OCI-LY7 (cell line): ENCODE results near the gene LGALS9B. TPM values are rescaled to one million over a fixed set of nuclear protein-coding genes. Genes with fewer than 3 reads are reported as not detected.
"Not testable (repeated sequence)": the region's sequence is repeated elsewhere in the genome, so short reads cannot be mapped to it uniquely, and the experiment has no call there.

Experiments
- BruUV-seq: library from RNA; stranded (reverse); fragments of 400-500 nt; replicated peaks from 2 replicates; lab custom pipeline; 2021; lab: Mats Ljungman, UMichigan
- CTCF ChIA-PET: fragments of 300-600 bp; sonication (Branson Sonifier 250); formaldehyde crosslinking; loops from one replicate; lab custom pipeline; 2022; ENCODE audit warnings: antibody characterized with exemption; ENCODE audit not compliant: unreplicated experiment; lab: Charles Lee
- POLR2A ChIA-PET: fragments of 300-600 bp; sonication (Branson Sonifier 250); formaldehyde crosslinking; loops from one replicate; lab custom pipeline; 2022; ENCODE audit warnings: antibody characterized with exemption; lab: Charles Lee
- DNase-seq: peaks from one replicate; pipeline ENCODE4 v3.0.0-alpha.2; 2015; ENCODE audit warnings: low spot score
- H2AFZ ChIP-seq: fragments of 200-600 bp; sonication (generic), shearing (Covaris generic); 2 replicates; pipeline ENCODE4 v1.6.1; 2014; ENCODE audit warnings: mild to moderate bottlenecking, antibody characterized with exemption, low read length, moderate library complexity
- H3K27ac ChIP-seq: fragments of 200-600 bp; sonication (generic); 2 replicates; pipeline ENCODE4 v1.5.1; 2014; ENCODE audit warnings: mixed run types, low read depth, mild to moderate bottlenecking, moderate library complexity, low read length, inconsistent platforms; ENCODE audit not compliant: poor library complexity, severe bottlenecking
- H3K36me3 ChIP-seq: fragments of 200-600 bp; sonication (generic); 2 replicates; pipeline ENCODE4 v1.6.1; 2014; ENCODE audit warnings: mild to moderate bottlenecking, antibody characterized with exemption, low read length, moderate library complexity, mixed read lengths; ENCODE audit not compliant: insufficient read depth
- H3K4me1 ChIP-seq: fragments of 200-600 bp; sonication (generic); 2 replicates; pipeline ENCODE4 v1.5.1; 2014; ENCODE audit warnings: mild to moderate bottlenecking, low read length; ENCODE audit not compliant: insufficient read depth, poor library complexity, severe bottlenecking
- H3K4me2 ChIP-seq: fragments of 200-600 bp; sonication (generic); 2 replicates; pipeline ENCODE4 v1.6.1; 2014; ENCODE audit warnings: mild to moderate bottlenecking, low read length
- H3K4me3 ChIP-seq: fragments of 200-600 bp; sonication (generic); 2 replicates; pipeline ENCODE4 v1.5.1; 2014; ENCODE audit warnings: mild to moderate bottlenecking, low read depth, low read length; ENCODE audit not compliant: poor library complexity, severe bottlenecking
- H3K79me2 ChIP-seq: fragments of 200-600 bp; sonication (generic); 2 replicates; pipeline ENCODE4 v1.6.1; 2016; ENCODE audit warnings: low read depth, mild to moderate bottlenecking, low read length, moderate library complexity, mixed read lengths; ENCODE audit not compliant: insufficient read depth
- H3K9me2 ChIP-seq: fragments of 200-600 bp; sonication (generic); 2 replicates; pipeline ENCODE4 v1.6.1; 2016; ENCODE audit warnings: mild to moderate bottlenecking, low read length, mixed read lengths; ENCODE audit not compliant: insufficient read depth
- H3K9me3 ChIP-seq: fragments of 200-600 bp; sonication (generic); 2 replicates; pipeline ENCODE4 v1.6.1; 2014; ENCODE audit warnings: mild to moderate bottlenecking, mixed run types, low read length, mixed read lengths
- H4K20me1 ChIP-seq: fragments of 200-600 bp; sonication (generic); 2 replicates; pipeline ENCODE4 v1.6.1; 2014; ENCODE audit warnings: mild to moderate bottlenecking, antibody characterized with exemption, low read length, moderate library complexity, mixed read lengths; ENCODE audit not compliant: insufficient read depth
- intact Hi-C: fragments of 100-400 bp; cut with micrococcal nuclease; formaldehyde crosslinking; loops from one replicate; pipeline ENCODE4 v1.10.0; 2022; ENCODE audit not compliant: unreplicated experiment
- total RNA-seq, 2 experiments: library from RNA; depleted of rRNA in 1 of 2; stranded (reverse); fragments of >200 nt in 1 of 2; shearing (Covaris generic) in 1 of 2; gene quantifications; 2 replicates each; pipeline ENCODE4 v1.2.3, GENCODE V29; 2014 to 2022

The LGALS9B gene
- total RNA-seq, 2 experiments from 2014 or later, result not detected

DNA sequence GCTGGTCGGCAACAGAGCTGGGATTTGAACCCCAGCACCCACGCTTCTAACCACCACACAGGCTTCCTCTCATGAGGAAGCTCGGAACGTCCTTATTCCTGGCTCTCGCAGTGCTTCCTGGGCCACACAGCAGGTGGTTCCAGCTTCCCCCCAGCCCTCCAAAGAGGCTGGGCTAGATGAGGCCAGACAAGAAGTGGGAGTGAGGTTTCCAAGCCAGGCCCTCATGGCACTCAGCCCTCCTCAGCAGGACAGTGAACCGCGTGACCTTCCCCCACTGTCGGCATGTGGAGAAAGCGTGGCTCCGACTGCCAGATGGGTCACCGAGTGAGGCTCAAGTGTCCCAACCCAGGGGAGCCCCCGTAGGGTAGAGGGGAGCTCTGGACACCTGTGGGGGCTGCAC is 1.8 kb downstream of the LGALS9B start:
- H3K4me1 ChIP-seq, CTCF ChIA-PET, H2AFZ ChIP-seq, H3K4me2 ChIP-seq, DNase-seq, POLR2A ChIA-PET, H3K27ac ChIP-seq, BruUV-seq, H3K36me3 ChIP-seq, intact Hi-C loops, H4K20me1 ChIP-seq, H3K9me2 ChIP-seq, H3K4me3 ChIP-seq, H3K79me2 ChIP-seq, H3K9me3 ChIP-seq: not testable (repeated sequence)

DNA sequence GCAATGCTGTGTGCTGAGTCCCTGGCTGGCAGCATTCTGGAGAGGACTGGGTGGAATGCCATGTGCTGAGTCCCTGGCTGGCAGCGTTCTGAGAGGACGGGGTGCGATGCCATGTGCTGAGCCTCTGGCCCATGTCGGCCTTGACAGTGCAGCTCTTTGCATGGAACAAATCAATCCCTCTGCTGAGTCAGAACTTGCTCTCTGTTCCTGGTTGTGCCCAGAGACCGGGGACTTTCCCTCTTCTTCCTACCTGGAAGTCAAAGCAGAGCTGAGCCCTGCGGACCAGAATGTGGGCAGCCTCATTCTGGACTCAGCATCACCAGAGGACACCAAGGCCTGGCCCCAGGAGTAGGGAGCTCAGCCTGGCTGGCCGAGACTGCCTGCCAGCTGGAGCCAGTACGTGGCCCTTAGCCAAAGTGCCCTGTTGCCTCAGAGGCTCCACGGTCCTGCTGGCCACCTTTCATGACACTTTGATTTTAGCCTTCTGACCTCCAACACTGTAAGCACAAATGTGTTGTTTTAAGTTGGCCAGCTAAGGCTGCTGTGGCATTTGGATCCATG is 2.4 kb downstream of the LGALS9B start:
- BruUV-seq, H3K36me3 ChIP-seq, H3K4me1 ChIP-seq, H3K9me3 ChIP-seq, H3K9me2 ChIP-seq, H4K20me1 ChIP-seq, H3K4me2 ChIP-seq, H3K27ac ChIP-seq, H2AFZ ChIP-seq, intact Hi-C loops, POLR2A ChIA-PET, H3K79me2 ChIP-seq, H3K4me3 ChIP-seq, CTCF ChIA-PET, DNase-seq: not testable (repeated sequence)

DNA sequence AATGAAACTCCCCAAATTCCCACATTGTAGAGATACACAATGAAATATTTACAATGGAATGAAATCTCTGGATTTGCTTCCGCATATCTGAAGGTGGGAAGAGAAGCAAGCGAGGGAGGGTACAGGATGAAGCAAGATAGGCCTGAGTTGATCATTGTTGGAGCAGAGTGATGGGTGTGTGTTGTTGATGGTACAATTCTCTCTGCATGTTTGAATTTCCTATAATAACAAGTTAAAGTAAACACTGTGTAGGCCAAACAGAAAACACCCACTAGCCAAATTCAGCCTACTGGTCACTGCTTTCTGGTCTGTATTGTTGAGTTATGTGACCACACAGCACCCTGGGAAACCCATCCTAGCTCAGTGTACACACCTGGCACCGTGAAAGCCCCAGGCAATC is 5.2 kb downstream of the LGALS9B start:
- BruUV-seq, H3K4me2 ChIP-seq, H3K4me1 ChIP-seq, POLR2A ChIA-PET, H2AFZ ChIP-seq, CTCF ChIA-PET, H3K79me2 ChIP-seq, H3K27ac ChIP-seq, H4K20me1 ChIP-seq, H3K9me2 ChIP-seq, H3K9me3 ChIP-seq, intact Hi-C loops, DNase-seq, H3K4me3 ChIP-seq, H3K36me3 ChIP-seq: not testable (repeated sequence)

DNA sequence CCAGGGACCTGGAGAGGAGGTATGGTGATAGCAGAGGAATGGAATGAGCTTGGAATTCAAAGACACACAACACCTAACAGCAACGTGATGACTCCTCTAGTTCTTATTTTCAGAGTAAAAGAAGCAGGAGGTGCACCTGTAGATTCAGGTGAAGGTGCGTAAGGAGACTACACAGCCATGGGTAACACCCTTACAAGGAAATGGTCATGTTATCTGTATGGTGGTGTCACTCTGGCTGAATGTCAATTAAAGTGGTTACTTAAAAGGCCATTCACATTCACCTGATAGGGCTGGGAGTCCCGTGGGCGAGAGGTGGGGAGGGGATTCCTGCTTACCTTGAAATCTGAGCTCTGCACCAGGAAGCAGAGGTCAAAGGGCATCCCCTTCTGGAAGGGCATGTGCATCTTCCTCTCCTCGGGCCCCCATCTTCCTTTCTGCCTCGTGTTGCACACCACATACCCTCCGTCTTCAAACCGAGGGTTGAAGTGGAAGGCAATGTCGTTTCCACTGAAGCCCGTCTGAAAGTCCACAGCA is 9.4 kb downstream of the LGALS9B start:
- H3K79me2 ChIP-seq, H3K4me1 ChIP-seq, H3K27ac ChIP-seq, H3K4me2 ChIP-seq, H3K9me2 ChIP-seq, H3K36me3 ChIP-seq, H4K20me1 ChIP-seq, H3K4me3 ChIP-seq, intact Hi-C loops, POLR2A ChIA-PET, H2AFZ ChIP-seq, DNase-seq, H3K9me3 ChIP-seq, CTCF ChIA-PET, BruUV-seq: not testable (repeated sequence)

DNA sequence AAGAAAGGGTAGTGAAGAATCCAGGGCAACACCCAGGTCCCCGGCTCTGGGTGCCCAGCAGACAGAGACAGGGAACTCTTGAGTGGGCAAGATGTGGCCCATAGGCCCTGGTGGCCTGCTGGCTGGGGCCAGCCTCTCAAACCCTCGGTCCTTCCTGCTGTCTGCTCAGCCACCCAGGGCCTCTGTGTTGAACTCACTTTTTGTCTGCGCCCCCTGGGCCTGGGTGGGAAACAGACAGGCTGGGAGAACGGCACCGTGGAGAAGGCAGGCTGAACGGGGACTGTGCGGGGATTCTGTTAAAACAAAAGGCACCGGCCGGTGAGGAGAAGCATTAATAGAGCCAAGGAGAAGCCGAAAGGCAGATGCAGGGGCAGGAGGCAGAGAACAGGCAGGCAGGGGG is 12.2 kb downstream of the LGALS9B start:
- H3K4me1 ChIP-seq, H3K27ac ChIP-seq, H4K20me1 ChIP-seq, H3K4me3 ChIP-seq, H2AFZ ChIP-seq, DNase-seq, H3K9me3 ChIP-seq, H3K36me3 ChIP-seq, CTCF ChIA-PET, H3K9me2 ChIP-seq, H3K4me2 ChIP-seq, intact Hi-C loops, H3K79me2 ChIP-seq, BruUV-seq, POLR2A ChIA-PET: not testable (repeated sequence)

DNA sequence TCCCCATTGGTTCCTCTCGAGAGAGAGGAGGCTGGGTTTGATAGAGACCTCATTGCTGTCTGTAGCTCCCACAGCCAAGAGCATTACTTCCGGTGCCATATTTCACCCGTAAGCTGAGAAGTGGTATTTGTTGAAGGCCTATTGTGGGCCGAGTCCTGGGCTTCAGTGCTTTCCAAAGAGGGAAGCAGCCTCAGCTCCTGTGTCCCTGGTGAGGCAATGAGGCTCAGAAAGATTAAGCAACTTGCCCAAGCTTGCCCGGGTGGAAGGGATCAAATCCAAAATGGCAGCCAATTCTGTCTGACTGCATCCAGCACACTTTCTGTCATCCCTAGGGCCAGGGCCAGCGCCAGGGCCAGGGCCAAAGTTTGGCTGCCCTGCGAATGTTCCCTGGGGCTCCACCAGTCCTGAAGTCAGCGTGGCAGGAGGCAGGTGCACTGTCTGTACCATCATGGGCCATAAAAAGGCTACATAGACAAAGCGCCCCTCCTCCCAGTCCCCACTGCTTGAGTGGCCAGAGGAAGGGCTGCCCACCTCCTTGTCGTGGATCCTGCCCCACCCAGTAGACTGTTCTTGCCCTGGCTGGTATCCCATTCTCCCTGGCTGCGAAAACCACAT is 13.4 kb downstream of the LGALS9B start:
- intact Hi-C loops, H3K4me3 ChIP-seq, H3K4me1 ChIP-seq, H3K27ac ChIP-seq, H3K4me2 ChIP-seq, BruUV-seq, H3K9me3 ChIP-seq, H3K36me3 ChIP-seq, POLR2A ChIA-PET, H3K79me2 ChIP-seq, DNase-seq, H2AFZ ChIP-seq, H3K9me2 ChIP-seq, H4K20me1 ChIP-seq, CTCF ChIA-PET: not testable (repeated sequence)
